Limb (tissue), 2 donors: ENCODE data around the gene NUBP2.

Experiments used
- DNase-seq, 2 donors: peaks; one replicate each; pipeline ENCODE4 v3.0.0-alpha.2; 2016; ENCODE audit errors: extremely low spot score in 2 of 2

The NUBP2 gene

GRCh38 chr16:1800701-1801100 is 17.9 kb downstream of the NUBP2 start:
- no peak for DNase-seq

GRCh38 chr16:1807626-1808025 is 24.9 kb downstream of the NUBP2 start:
- no peak for DNase-seq

- no peak for DNase-seq
Measured at GRCh38 chr16:1808691-1809090, 25.9 kb downstream of the NUBP2 start.

GRCh38 chr16:1809281-1809801 is 26.6 kb downstream of the NUBP2 start:
- DNase-seq, result peak in 1 of 2 donors; percentile 17

- DNase-seq, result no peak
Measured at GRCh38 chr16:1810106-1810505, 27.3 kb downstream of the NUBP2 start.

- no peak for DNase-seq
Measured at GRCh38 chr16:1810536-1810935, 27.8 kb downstream of the NUBP2 start.

- peak in 1 of 2 donors; percentile 37 for DNase-seq
Measured at GRCh38 chr16:1812732-1813163, 30.0 kb downstream of the NUBP2 start.

- DNase-seq, result no peak
Measured at GRCh38 chr16:1815461-1815860, 32.7 kb downstream of the NUBP2 start.

GRCh38 chr16:1816396-1817275 is 33.9 kb downstream of the NUBP2 start:
- no peak for DNase-seq

- DNase-seq, result no peak
Measured at GRCh38 chr16:1817276-1817589, 34.5 kb downstream of the NUBP2 start.

GRCh38 chr16:1817716-1818115 is 35.0 kb downstream of the NUBP2 start:
- DNase-seq, result no peak

- no peak for DNase-seq
Measured at GRCh38 chr16:1818204-1818872, 35.6 kb downstream of the NUBP2 start.

GRCh38 chr16:1818873-1819525 is 36.2 kb downstream of the NUBP2 start:
- no peak for DNase-seq

GRCh38 chr16:1819611-1820010 is 36.9 kb downstream of the NUBP2 start:
- DNase-seq, result no peak

GRCh38 chr16:1820096-1820945 is 37.6 kb downstream of the NUBP2 start:
- no peak for DNase-seq

GRCh38 chr16:1820946-1821290 is 38.2 kb downstream of the NUBP2 start:
- DNase-seq, result no peak

- DNase-seq, result no peak
Measured at GRCh38 chr16:1821861-1822611, 39.3 kb downstream of the NUBP2 start.

- DNase-seq, result no peak
Measured at GRCh38 chr16:1822801-1823200, 40.0 kb downstream of the NUBP2 start.

GRCh38 chr16:1823821-1824220 is 41.1 kb downstream of the NUBP2 start:
- DNase-seq, result no peak

GRCh38 chr16:1825381-1825863 is 42.7 kb downstream of the NUBP2 start:
- DNase-seq, result no peak
